ENCODE data around the gene TM4SF5.
"Not testable (repeated sequence)": the region's sequence is repeated elsewhere in the genome, so short reads cannot be mapped to it uniquely, and the experiment has no call there.

The TM4SF5 gene

DNA sequence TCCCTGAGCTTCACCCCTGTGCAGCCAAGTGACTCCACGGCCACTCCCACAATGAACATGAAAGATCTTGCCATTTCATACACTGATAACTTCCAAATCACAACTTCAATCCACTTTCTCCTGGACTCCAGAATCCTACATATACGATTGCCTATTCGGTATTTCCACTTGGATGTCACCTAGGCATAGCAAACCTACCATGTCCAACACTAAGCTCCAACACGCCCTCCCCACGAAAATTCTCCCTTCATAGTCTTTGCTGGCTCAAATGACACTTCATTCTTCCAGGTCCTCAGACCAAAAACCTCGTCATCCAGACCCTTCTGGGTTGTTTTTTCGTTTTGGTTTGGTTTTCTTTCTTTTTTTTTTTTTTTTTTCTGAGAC is 19.0 kb downstream of the TM4SF5 start:
- no peak for DNase-seq (ENCODE audit: low spot score)

DNA sequence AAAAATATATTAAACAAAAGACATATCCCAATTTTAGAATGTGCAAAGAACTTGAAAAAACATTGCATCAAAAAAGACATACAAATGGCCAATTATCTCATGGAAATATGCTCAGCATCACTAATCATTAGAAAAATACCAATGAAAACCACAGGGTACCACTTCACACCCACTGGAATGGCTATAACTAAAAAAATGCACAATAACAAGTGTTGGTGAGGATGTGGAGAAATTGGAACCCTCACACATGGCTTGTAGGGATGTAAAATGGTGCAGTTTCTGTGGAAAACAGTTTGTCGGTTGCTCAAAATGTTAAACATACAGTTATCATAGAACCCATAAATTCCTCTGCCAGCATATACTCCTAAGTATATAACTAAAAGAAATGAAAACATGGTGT is 23.5 kb downstream of the TM4SF5 start:
- no peak for DNase-seq (ENCODE audit: low spot score)

DNA sequence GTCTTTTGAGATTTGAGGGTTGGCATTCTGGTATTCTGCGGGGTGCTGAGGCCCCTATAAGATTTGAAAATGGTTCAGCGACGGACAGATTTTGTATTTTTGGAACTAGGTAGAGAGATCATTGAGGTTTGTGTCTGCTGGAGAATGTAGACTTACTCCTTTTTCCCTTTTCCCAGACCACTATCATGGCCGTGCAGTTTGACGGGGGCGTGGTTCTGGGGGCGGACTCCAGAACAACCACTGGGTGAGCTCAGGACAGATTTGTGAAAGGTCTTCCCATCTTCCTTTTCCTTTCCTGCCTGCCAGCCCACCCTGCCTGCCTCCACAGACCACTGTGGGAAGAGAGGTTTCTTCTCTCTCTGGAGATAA is 24.9 kb downstream of the TM4SF5 start:
- peak; percentile 74 for DNase-seq (ENCODE audit: low spot score)

DNA sequence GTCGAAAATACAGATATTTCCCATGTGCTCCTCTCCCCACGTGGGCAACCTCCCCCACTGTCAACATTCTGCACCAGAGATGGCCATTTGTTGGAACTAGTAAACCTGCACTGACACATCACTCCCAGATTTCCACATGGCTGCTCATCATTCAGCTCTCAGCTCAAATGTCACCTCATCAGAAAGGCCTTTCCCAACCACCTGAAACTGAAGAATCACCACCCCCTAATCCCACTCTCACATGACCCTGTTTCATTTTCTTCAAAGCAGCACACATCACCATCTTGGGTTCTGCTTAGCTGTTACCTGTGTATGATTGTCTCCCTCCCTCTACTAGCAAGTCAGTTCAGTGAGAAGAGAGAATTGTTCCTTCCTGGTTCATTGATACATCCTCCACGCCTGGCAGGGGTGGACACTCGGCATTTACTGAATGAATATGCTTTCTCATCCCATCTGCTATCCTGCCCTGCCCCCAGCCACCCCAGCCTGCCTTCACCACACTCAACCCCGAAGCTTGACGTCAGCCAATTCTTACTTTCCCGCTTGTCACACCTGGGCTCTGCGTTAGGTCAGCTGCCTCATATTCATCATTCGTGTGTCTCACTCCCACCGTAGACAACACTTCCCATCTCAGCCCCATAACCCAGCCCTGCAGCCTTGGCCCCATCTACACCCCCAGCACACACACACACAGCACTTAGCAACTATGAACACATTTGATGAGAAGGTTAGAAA is 28.9 kb downstream of the TM4SF5 start:
- DNase-seq (ENCODE audit: low spot score): no peak

DNA sequence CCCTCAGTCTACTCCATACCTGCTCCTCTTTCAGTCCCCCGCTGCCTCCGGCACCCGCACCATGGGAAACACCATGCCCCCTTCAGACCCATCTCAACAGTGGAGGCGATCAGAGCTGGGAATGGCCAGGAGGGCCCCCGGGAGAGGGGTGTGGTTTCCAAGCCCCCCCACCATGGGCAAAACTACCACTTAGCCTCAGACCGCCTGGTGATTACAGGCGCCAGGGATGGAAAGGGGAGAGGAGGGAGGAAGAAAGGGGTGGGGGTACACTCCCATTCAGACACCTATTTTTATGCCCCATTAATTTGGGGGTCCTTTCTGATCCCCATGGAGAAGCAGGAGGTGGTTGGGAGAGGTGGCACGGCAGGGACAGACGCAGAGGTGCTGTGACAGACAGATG is 30.5 kb downstream of the TM4SF5 start, which contains the start of gene C17orf114:
C17orf114 (minus strand) TSS at position 101 of the 400 bp plus-strand sequence.
- DNase-seq (ENCODE audit: low spot score): no peak

DNA sequence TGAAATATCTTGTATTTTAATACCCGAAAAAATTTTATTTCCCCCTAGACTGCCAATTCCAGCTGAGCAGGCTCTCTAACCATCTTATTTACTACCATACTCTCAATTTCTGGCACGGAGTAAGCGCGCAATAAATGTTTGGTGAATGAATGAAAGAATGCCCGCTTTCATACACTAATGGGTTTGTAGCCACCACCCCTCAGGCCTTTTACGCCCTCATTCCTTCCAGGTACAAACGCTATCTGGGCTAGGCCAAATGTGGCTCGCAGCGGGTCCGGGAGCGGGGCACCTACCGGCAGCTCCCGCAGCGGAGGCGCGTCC is 34.7 kb downstream of the TM4SF5 start:
- DNase-seq (ENCODE audit: low spot score): no peak

DNA sequence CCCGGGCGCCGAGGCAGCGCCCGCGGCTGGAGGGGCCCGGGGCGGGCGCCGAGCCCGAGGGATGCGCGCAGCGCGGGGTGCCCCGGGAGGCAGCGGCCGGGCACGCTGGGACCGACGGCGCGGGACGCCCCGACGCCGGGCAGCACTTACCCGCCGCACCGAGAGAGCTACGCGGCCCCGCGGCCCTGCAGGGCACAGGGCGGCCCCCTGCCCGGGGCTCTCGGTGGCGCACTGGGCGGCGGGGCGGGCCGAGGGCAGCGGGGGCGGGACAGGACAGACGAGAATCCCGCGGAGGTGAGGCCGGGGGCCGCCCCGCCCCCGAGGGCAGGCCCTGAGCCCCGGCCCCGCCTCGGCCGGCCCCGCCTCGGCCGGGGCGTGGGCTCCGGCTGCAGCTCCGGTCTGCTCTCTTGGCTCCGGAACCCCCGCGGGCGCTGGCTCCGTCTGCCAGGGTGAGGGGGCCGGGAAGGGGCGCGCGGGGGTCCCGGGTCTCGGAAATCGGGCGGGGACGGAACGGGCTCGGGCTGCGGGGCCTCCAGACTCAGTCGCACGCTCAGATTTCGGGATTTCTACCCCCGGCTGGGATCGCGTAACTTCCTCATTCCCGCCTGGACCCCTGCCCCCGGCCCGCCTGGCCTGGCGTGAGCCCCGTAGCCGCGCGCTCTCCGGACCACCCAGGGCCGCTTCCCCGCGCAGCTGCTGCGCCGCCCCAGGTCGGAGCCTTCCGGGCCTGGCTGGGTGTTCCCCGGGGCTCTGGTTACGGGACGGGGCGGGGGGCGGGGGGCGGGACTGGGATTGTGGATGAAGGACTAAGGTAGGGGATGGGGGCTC is 35.3 kb downstream of the TM4SF5 start, which contains the start of gene PLD2:
PLD2 (plus strand) TSS at position 376 of the 828 bp plus-strand sequence. CDS start 621 bp downstream, outside the sequence.
- DNase-seq (ENCODE audit: low spot score): peak; percentile 100

DNA sequence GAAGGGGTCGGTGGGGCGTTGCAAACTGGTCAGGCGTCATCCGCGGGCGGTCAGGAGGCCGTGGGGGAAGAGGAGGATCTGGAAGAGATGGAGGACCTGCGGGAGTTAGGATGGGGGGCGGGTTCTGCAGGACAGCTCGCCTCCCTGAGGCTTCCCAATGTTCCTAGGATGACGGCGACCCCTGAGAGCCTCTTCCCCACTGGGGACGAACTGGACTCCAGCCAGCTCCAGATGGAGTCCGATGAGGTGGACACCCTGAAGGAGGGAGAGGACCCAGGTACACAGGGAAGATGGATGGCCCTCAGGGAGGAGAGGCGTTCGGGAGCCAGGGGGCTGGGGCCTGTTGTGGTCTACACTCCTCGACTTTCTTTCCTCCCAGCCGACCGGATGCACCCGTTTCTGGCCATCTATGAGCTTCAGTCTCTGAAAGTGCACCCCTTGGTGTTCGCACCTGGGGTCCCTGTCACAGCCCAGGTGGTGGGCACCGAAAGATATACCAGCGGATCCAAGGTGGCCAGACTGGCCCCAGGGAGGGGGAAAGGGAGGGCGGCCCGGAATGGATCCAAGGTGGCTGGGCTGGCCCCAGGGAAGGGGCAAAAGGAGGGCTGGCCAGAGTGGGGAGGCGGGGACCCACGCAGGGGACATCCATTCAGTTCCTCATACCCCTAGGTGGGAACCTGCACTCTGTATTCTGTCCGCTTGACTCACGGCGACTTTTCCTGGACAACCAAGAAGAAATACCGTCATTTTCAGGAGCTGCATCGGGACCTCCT is 36.1 kb downstream of the TM4SF5 start:
- peak; percentile 54 for DNase-seq (ENCODE audit: low spot score)

DNA sequence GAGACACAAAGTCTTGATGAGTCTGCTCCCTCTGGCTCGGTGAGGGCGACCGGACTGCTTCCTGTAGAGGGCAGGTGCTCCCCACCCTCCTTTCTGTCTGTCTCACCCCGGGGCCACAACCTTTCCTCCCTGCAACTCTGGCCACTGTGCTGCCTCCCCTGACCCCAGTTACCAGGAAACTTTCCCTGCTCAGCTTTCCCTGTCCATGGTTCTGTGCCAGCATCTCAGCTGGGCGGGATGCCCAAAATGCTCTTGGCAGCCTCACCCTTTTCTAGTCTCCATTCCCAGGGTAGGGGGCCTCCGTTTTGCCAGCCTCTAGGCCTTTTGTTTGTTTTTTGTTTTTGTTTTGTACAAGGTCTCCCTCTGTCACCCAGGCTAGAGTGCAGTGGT is 36.7 kb downstream of the TM4SF5 start:
- no peak for DNase-seq (ENCODE audit: low spot score)

DNA sequence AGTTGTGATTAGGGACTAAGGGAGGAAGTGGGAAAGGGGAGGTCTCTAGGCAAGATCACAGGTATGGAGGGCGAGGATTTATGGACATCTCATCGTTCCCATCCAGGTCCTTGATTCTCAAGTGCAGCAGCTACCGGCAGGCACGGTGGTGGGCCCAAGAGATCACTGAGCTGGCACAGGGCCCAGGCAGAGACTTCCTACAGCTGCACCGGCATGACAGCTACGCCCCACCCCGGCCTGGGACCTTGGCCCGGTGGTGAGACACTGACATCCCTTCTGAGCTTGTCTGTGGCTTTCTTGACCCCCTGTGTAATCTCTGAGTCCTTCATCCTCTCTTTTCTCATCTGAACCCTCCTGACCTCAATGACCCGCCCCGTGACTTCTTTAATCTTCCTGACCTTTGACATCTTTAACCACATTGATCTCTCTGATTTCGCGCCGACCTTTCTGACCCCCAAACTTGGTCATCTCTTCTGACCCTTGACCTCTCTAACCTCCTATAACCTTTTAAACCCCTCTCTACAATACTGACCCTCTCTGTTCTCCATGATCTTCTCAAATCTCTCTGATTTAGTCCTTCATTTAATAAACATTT is 39.1 kb downstream of the TM4SF5 start:
- no peak for DNase-seq (ENCODE audit: low spot score)

DNA sequence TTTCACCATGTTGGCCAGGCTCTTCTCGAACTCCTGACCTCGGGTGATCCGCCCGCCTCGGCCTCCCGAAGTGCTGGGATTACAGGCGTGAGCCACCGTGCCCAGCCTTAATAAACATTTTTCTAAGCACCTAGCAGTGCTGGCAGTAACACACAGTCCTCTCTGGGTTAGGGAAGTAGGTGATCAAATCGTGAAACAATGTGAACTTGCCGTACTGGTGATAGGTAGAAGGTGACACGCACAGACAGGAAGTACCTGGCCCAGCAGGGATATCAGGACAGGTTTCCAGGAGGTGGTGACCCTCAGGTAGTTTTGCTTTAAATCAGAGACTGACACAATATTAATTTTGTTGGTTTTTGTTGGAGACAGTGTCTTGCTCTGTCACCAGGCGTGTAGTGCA is 39.8 kb downstream of the TM4SF5 start:
- DNase-seq (ENCODE audit: low spot score): no peak

DNA sequence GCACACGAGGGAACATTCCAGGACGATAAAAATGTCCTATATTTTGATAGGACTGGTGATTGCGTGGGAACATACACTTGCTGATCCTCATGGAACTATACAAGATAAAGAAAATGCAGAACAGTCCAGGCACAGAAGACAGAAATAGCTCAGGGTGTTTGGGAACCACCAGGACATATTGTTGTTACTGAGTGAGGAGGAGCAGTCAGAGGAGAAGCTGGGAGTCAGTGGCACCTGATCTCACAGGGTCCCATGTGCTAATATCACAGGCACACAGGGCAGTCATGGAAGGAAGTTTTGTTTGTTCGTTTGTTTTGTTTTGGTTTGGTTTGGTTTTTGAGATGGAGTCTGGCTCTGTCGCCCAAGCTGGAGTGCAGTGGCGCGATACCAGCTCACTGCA is 41.0 kb downstream of the TM4SF5 start:
- no peak for DNase-seq (ENCODE audit: low spot score)

DNA sequence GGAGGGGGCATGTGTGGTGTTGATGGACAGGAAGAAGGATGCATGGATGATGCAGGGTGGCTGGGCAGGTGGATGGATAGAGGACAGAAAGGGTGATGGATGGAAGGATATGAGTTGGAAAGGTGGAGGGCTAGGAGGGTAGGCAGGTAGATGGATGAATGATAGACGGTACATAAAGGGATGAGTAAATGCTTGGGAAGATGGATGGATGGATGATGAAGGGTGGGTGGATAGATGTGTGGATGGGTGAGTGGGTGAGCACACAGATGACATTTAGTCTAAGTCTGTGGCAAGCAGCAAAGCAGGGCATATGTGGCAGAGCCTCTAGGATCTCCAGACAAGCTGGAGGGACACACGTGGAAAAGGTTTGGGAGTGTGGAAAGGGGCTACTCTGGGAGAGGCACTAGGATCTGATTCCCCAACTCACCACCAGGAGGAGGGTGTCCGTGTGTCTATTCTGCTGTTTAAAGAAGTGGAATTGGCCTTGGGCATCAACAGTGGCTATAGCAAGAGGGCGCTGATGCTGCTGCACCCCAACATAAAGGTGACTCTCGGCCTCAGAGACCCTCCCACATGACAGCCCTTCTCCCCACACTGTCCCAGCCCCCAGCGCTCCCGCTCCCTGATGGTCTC is 43.5 kb downstream of the TM4SF5 start:
- DNase-seq (ENCODE audit: low spot score): no peak

DNA sequence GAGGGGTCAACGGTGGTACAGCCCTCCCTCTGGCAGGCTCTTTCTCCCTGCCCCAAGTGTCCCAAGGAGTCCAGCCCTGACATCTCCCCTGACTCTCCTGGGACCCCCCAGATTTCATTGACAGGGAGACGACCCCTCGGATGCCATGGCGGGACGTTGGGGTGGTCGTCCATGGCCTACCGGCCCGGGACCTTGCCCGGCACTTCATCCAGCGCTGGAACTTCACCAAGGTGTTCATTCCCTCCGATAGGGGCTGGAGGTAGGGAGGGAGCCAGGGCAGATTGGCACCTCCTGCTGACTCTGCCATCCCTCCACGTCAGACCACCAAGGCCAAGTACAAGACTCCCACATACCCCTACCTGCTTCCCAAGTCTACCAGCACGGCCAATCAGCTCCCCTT is 45.1 kb downstream of the TM4SF5 start:
- DNase-seq (ENCODE audit: low spot score): no peak

DNA sequence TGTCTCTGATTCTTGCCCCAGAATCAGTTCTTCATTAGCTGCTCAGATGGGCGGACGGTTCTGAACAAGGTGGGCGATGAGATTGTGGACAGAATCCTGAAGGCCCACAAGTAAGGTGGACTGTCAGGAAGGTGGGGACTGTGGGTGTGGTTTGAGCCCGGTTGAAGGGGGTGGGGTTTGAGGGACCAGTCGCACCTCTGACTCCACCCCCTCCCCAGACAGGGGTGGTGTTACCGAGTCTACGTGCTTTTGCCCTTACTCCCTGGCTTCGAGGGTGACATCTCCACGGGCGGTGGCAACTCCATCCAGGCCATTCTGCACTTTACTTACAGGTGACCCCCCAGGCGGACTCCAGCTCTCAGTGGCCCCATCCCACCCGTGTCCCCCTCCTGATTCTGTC is 46.6 kb downstream of the TM4SF5 start:
- no peak for DNase-seq (ENCODE audit: low spot score)

DNA sequence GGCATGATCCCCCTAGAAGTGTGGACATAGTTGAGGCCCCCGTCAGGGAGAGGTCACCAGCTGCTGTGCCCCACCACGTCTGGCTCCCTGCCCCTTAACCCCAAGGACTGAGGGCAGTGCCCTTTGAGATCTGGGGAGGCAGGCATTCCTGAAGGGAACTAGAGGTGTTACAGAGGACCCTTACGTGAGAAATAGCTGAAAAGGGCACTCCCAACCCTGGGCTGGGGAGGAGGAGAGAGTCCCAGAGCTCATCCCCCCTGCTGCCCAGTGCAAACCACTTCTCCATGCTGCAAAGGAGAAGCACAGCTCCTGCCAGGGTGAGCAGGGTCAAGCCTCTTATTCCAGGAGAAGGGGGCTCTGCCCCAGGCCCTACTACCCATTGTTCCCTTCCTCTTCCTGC is 51.1 kb downstream of the TM4SF5 start:
- no peak for DNase-seq (ENCODE audit: low spot score)

DNA sequence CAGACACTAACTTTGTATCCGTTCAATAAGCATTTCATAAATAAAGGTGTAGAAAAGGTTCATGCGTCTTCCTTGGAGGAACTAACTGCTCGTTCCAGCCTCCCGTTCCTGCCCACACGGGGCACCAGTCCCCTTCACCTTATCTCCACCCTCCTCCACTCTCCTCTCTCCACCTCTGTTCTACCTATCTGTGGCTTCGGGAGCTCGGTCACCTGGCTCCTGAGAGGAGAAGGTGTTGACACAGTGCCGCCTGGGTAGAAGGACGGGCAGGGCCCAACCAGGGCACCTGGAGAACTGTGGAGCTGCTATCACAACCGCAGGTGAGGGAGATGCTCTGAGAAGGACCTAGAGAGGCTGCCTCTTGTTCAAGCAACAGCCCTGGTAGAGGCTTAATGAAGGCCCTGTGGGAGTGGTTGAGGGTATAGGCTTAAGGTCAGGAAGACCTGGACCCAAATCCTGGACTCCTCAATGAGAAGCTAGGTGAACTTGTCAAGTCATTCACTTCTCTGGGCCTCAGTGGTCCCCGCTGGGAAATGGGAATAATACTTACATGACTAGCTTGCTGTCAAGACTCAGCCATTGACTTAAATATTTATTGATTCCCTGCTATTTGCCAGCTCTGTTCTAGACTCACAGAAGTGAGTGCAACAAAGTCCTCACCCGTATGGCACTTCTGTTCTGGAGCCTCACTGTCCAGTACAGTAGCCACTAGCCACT is 51.8 kb downstream of the TM4SF5 start:
- DNase-seq (ENCODE audit: low spot score): no peak

DNA sequence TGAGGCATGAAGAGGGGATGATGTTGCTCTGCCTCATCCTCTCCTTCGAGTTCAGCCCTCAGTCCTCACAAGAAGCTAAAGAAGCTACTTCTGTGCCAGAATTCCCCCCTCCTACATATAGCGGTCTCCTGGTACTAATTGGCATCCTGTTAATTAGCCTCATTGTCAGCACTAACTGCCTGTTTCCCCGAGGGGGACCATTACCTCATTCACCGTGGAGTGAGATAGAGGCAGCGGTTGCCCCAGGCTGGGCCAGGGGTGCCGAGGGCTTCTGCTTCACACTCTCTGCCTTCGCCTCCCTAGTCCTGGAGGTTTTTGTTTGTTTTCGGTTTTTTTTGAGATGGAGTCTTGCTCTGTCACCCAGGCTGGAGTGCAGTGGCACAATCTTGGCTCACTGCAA is 55.7 kb downstream of the TM4SF5 start:
- no peak for DNase-seq (ENCODE audit: low spot score)

DNA sequence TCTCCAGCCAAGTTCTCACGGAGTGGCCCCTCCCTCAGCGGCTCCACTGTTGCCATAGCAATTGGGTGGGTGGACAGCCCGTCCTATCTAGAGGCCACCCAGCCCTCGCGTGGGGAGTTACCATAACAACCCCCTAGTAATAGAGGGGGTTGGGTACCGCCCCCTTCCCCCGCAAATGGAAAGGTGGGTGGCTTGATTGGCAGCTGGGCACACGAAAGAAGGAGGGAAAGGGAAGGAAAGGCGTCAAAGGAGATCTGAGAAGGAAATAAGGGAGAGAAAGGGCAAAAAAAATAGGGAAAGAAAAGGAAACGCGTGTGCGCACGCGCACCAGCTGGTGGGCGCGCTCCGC is 61.1 kb downstream of the TM4SF5 start:
- DNase-seq (ENCODE audit: low spot score): not testable (repeated sequence)

Measured in GM03348 (cell line).